Spleen (tissue), 7 donors: ENCODE data around the gene SCRN2.

Experiments used
- CTCF ChIP-seq, 11 experiments: fragments of 200-600 bp in 7 of 11; fragments of 450-650 bp in 4 of 11; sonication (generic) in 4 of 11; IDR thresholded peaks in 8 of 11; conservative IDR thresholded peaks in 3 of 11; 1 replicate in 7 of 11; 2 replicates in 4 of 11; pipeline versions ENCODE4 v1.4.0 to v1.8.0; 2016 to 2021; ENCODE audit warnings: antibody characterized with exemption in 11 of 11, inconsistent platforms in 4 of 11, mild to moderate bottlenecking in 1 of 11
- POLR2A ChIP-seq, 3 donors: fragments of 450-650 bp; IDR thresholded peaks; one replicate each; pipeline ENCODE4 v1.5.1; 2017; ENCODE audit warnings: antibody characterized with exemption in 3 of 3, mild to moderate bottlenecking in 1 of 3
- donor health status: DM: no; HTN: no; CAD: no; lungs with moderate emphysema.
- donor health status: DM: no; HTN: no; CAD: no.
- donor health status: DM: no; HTN: no; CAD: no.

- TF ChIP-seq CTCF (IDR thresholded peaks at IDR 0.05 in 8 of 11, conservative IDR thresholded peaks at IDR 0.05 in 3 of 11) (no peak), POLR2A (IDR thresholded peaks at IDR 0.05) (no peak)
Observed at GRCh38 chr17:47860386-47860785, 19.3 kb upstream of the SCRN2 start.
